Measurements from ENCODE around the gene ZNF787. TPM values are rescaled to one million over a fixed set of nuclear protein-coding genes. Genes with fewer than 3 reads are reported as not detected.
A peak's percentile ranks its signal among the peaks of the same experiment; 100 is the strongest.

Gene ZNF787
- total RNA-seq (19.4 TPM), polyA plus RNA-seq (19.8 TPM)
- long read RNA-seq, donor 1, result 0 reads
- long read RNA-seq, donor 2, transcript ZNF787-203 (3 exons, 1,925 nt), result major isoform, 19 of 22 reads
- long read RNA-seq, donor 2, partial matches to known transcripts, result 0 of 22 reads
- long read RNA-seq, donor 2, other reads (novel, unspliced or antisense), result 0 of 22 reads
- long read RNA-seq, donor 3, transcript ZNF787-203 (3 exons, 1,925 nt), result major isoform, 13 of 14 reads
- long read RNA-seq, donor 3, partial matches to known transcripts, result 0 of 14 reads
- long read RNA-seq, donor 3, other reads (novel, unspliced or antisense), result 0 of 14 reads
- long read RNA-seq, donor 4, transcript ZNF787-203 (3 exons, 1,925 nt), result major isoform, 10 of 10 reads
- long read RNA-seq, donor 4, partial matches to known transcripts, result 0 of 10 reads
- long read RNA-seq, donor 4, other reads (novel, unspliced or antisense), result 0 of 10 reads
- long read RNA-seq, donor 5, transcript ZNF787-203 (3 exons, 1,925 nt), result major isoform, 16 of 16 reads
- long read RNA-seq, donor 5, partial matches to known transcripts, result 0 of 16 reads
- long read RNA-seq, donor 5, other reads (novel, unspliced or antisense), result 0 of 16 reads
- long read RNA-seq, donor 6, transcript ZNF787-203 (3 exons, 1,925 nt), result major isoform, 6 of 9 reads
- long read RNA-seq, donor 6, partial matches to known transcripts, result 0 of 9 reads
- long read RNA-seq, donor 6, other reads (novel, unspliced or antisense), result 0 of 9 reads
- long read RNA-seq, donor 7, transcript ZNF787-203 (3 exons, 1,925 nt), result major isoform, 6 of 6 reads
- long read RNA-seq, donor 7, partial matches to known transcripts, result 0 of 6 reads
- long read RNA-seq, donor 7, other reads (novel, unspliced or antisense), result 0 of 6 reads
- long read RNA-seq, donor 8, transcript ZNF787-203 (3 exons, 1,925 nt), result major isoform, 5 of 5 reads
- long read RNA-seq, donor 8, partial matches to known transcripts, result 0 of 5 reads
- long read RNA-seq, donor 8, other reads (novel, unspliced or antisense), result 0 of 5 reads
- long read RNA-seq, donor 9, partial matches to known transcripts, result 0 of 4 reads
- long read RNA-seq, donor 9, other reads (novel, unspliced or antisense), result 0 of 4 reads
- long read RNA-seq, donor 10, partial matches to known transcripts, result 0 of 5 reads
- long read RNA-seq, donor 10, other reads (novel, unspliced or antisense), result 0 of 5 reads

DNA sequence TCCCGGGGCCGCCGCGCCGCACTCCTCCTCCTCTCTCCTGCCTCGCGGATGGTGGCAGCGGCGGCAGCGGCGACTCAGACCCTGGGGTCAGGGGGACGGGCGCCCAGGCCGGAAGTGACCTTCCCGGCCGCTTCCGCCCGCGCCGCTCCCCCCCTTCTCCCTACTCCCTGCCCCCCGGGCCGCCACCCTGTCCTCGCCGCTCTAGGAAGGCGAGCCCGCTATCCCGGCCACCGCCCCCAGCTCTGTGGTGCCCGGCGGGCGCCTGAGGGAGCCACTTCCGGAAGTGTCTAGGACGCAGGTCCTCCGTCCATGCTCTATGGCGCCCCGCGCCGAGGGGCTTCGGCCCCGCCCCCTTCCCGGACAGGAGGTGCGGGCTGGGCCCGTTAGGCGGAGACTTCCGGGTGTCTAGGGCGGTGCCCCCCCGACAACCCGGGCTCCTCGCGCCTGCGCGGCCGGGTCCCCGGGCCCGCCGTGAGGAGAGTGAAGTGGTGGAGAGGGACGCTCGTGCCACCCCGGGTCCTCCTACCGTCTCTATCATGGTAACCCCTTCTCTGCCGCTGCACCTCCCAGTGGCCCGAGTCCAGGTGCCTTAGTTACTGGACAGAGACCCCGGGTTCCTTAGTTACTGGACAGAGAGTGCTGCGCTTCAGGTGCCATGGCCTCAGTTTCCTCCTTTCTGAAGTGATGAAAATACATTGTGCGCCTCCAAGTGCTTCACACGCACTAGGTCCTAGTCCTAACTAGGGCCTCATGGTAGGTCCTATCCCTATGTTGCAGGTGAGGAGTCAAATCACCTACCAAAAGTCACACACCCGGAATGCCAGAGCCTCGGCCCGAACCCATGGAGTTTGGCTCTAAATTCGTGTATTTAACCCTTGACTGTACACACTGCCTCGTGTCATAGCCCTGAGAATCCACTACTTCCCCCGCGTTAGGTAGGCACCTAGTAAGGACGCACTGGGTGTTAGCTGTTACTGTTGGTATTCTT, at the start of gene ZNF787:
Gene ZNF787, minus strand, starts transcription at position 116 of the 988 bp plus-strand sequence. CDS start 18,078 bp downstream, outside the sequence.
- H3K4me1 ChIP-seq (ENCODE audit: control insufficient read depth in 2 of 2, insufficient read depth in 2 of 2, low read length in 2 of 2), result peaks cover 12 to 62% of the 10 kb centered on the region in 2 donors
- DNase-seq (ENCODE audit: low read depth in 6 of 9, low spot score in 9 of 9), result peak; percentile 83 to 97 (median 92)

DNA sequence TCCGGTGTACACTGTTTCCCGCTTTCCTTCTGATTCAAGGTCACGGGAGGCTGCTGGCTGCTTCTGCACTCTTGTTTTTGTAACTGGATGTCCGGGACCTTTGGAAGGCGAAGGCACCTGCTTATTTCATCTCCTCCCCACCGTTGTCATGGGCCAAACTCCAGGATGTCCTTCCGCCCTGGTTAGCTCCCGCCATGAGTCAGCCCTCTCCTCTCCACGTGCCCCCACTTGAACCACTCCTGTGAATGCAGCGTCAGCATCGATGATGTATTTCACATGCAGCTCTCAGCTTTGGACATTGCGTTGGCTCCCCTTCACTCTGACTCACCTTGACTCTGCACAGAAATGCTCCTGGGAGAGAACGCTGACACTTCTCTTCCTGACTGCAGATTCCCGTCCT, 49.2 kb upstream of the ZNF787 start:
- H3K27me3 ChIP-seq (ENCODE audit: control insufficient read depth in 2 of 2, insufficient read depth in 1 of 2, low read length in 1 of 2), result no peaks in the 10 kb centered on the region
- no peaks in the 10 kb centered on the region for H3K4me1 ChIP-seq (ENCODE audit: control insufficient read depth in 2 of 2, insufficient read depth in 2 of 2, low read length in 2 of 2)
- no peaks in the 10 kb centered on the region for H3K9me3 ChIP-seq (ENCODE audit: control insufficient read depth in 2 of 2, insufficient read depth in 1 of 2, low read length in 1 of 2)
- no peak overlapping the region for H3K4me3 ChIP-seq (ENCODE audit: low read length in 2 of 2)
- DNase-seq (ENCODE audit: low read depth in 6 of 9, low spot score in 9 of 9), result no peak
- no peaks in the 10 kb centered on the region for H3K36me3 ChIP-seq (ENCODE audit: control insufficient read depth in 2 of 2, insufficient read depth in 2 of 2, low read length in 1 of 2)
- H3K27ac ChIP-seq (ENCODE audit: low read depth in 1 of 2, low read length in 1 of 2), result no peak overlapping the region
- 84% methylated on average over 14 of the region's 14 CpGs for WGBS

More for the DNA sequence above, at the start of gene ZNF787:
- H3K36me3 ChIP-seq (ENCODE audit: control insufficient read depth in 2 of 2, insufficient read depth in 2 of 2, low read length in 1 of 2), result peaks cover 0 to 4% of the 10 kb centered on the region in 2 donors
- 10% methylated on average over 74 of the region's 74 CpGs for WGBS
- H3K9me3 ChIP-seq (ENCODE audit: control insufficient read depth in 2 of 2, insufficient read depth in 1 of 2, low read length in 1 of 2), result no peaks in the 10 kb centered on the region
- H3K27me3 ChIP-seq (ENCODE audit: control insufficient read depth in 2 of 2, insufficient read depth in 1 of 2, low read length in 1 of 2), result no peaks in the 10 kb centered on the region
- peak within 1 kb of the TSS; percentile 90 to 91 for H3K27ac ChIP-seq (ENCODE audit: low read depth in 1 of 2, low read length in 1 of 2)
- H3K4me3 ChIP-seq (ENCODE audit: low read length in 2 of 2), result peak within 1 kb of the TSS; percentile 63 to 69

- Histone ChIP-seq H3K27me3 (ENCODE audit: control insufficient read depth in 2 of 2, insufficient read depth in 1 of 2, low read length in 1 of 2) (no peaks in the 10 kb centered on the region), H3K27ac (ENCODE audit: low read depth in 1 of 2, low read length in 1 of 2) (no peak overlapping the region), H3K4me3 (ENCODE audit: low read length in 2 of 2) (no peak overlapping the region), H3K4me1 (ENCODE audit: control insufficient read depth in 2 of 2, insufficient read depth in 2 of 2, low read length in 2 of 2) (peaks cover 3 to 19% of the 10 kb centered on the region in 2 donors), H3K9me3 (ENCODE audit: control insufficient read depth in 2 of 2, insufficient read depth in 1 of 2, low read length in 1 of 2) (no peaks in the 10 kb centered on the region), H3K36me3 (ENCODE audit: control insufficient read depth in 2 of 2, insufficient read depth in 2 of 2, low read length in 1 of 2) (no peaks in the 10 kb centered on the region)
- WGBS, result 60% methylated on average over 7 of the region's 7 CpGs
- peak in 2 of 9 donors; percentile 33 to 54 for DNase-seq (ENCODE audit: low read depth in 6 of 9, low spot score in 9 of 9)
Measured at GRCh38 chr19:56167064-56167578, 46.0 kb upstream of the ZNF787 start.

- Histone ChIP-seq H3K9me3 (ENCODE audit: control insufficient read depth in 2 of 2, insufficient read depth in 1 of 2, low read length in 1 of 2) (no peaks in the 10 kb centered on the region), H3K27ac (ENCODE audit: low read depth in 1 of 2, low read length in 1 of 2) (no peak overlapping the region), H3K4me1 (ENCODE audit: control insufficient read depth in 2 of 2, insufficient read depth in 2 of 2, low read length in 2 of 2) (peaks cover 3 to 25% of the 10 kb centered on the region in 2 donors), H3K27me3 (ENCODE audit: control insufficient read depth in 2 of 2, insufficient read depth in 1 of 2, low read length in 1 of 2) (no peaks in the 10 kb centered on the region), H3K36me3 (ENCODE audit: control insufficient read depth in 2 of 2, insufficient read depth in 2 of 2, low read length in 1 of 2) (peaks cover 15 to 33% of the 10 kb centered on the region in 2 donors), H3K4me3 (ENCODE audit: low read length in 2 of 2) (no peak overlapping the region)
- DNase-seq (ENCODE audit: low read depth in 6 of 9, low spot score in 9 of 9), result no peak
- 91% methylated on average over 13 of the region's 13 CpGs for WGBS
Measured at GRCh38 chr19:56163097-56163496, 42.0 kb upstream of the ZNF787 start.

DNA sequence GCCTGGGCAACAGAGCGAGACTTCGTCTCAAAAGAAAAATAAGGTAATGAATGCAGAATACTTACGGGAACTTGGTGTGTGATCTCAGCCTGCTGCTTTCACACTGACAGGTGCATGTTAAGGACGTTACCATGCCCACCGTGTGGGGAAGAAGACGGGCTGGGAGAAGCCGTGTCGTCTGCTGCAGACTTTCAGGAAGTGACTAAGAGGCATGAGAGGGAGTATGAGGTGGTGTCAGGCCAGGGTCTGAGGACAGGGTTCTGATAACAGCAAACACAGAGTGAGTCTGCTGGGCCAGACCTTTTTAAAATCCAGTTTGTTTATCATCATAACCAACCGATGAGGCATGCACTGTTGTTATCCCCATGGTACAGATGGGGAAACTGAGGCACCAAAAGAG, 41.2 kb upstream of the ZNF787 start:
- 9% methylated on average over 9 of the region's 9 CpGs for WGBS
- no peak overlapping the region for H3K4me3 ChIP-seq (ENCODE audit: low read length in 2 of 2)

GRCh38 chr19:56161534-56161933, 40.4 kb upstream of the ZNF787 start:
- 97% methylated on average over 11 of the region's 11 CpGs for WGBS
- Histone ChIP-seq H3K4me3 (ENCODE audit: low read length in 2 of 2) (no peak overlapping the region), H3K4me1 (ENCODE audit: control insufficient read depth in 2 of 2, insufficient read depth in 2 of 2, low read length in 2 of 2) (peaks cover 3 to 25% of the 10 kb centered on the region in 2 donors), H3K27ac (ENCODE audit: low read depth in 1 of 2, low read length in 1 of 2) (no peak overlapping the region), H3K9me3 (ENCODE audit: control insufficient read depth in 2 of 2, insufficient read depth in 1 of 2, low read length in 1 of 2) (no peaks in the 10 kb centered on the region), H3K36me3 (ENCODE audit: control insufficient read depth in 2 of 2, insufficient read depth in 2 of 2, low read length in 1 of 2) (peaks cover 23 to 48% of the 10 kb centered on the region in 2 donors), H3K27me3 (ENCODE audit: control insufficient read depth in 2 of 2, insufficient read depth in 1 of 2, low read length in 1 of 2) (no peaks in the 10 kb centered on the region)
- DNase-seq (ENCODE audit: low read depth in 6 of 9, low spot score in 9 of 9), result no peak

More for the DNA sequence above, 41.2 kb upstream of the ZNF787 start:
- Histone ChIP-seq H3K27ac (ENCODE audit: low read depth in 1 of 2, low read length in 1 of 2) (peak overlapping the region in 1 of 2 donors; percentile 7), H3K9me3 (ENCODE audit: control insufficient read depth in 2 of 2, insufficient read depth in 1 of 2, low read length in 1 of 2) (no peaks in the 10 kb centered on the region), H3K27me3 (ENCODE audit: control insufficient read depth in 2 of 2, insufficient read depth in 1 of 2, low read length in 1 of 2) (no peaks in the 10 kb centered on the region), H3K4me1 (ENCODE audit: control insufficient read depth in 2 of 2, insufficient read depth in 2 of 2, low read length in 2 of 2) (peaks cover 3 to 25% of the 10 kb centered on the region in 2 donors), H3K36me3 (ENCODE audit: control insufficient read depth in 2 of 2, insufficient read depth in 2 of 2, low read length in 1 of 2) (peaks cover 16 to 41% of the 10 kb centered on the region in 2 donors)
- DNase-seq (ENCODE audit: low read depth in 6 of 9, low spot score in 9 of 9), result peak in 3 of 9 donors; percentile 43 to 68 (median 59)

DNA sequence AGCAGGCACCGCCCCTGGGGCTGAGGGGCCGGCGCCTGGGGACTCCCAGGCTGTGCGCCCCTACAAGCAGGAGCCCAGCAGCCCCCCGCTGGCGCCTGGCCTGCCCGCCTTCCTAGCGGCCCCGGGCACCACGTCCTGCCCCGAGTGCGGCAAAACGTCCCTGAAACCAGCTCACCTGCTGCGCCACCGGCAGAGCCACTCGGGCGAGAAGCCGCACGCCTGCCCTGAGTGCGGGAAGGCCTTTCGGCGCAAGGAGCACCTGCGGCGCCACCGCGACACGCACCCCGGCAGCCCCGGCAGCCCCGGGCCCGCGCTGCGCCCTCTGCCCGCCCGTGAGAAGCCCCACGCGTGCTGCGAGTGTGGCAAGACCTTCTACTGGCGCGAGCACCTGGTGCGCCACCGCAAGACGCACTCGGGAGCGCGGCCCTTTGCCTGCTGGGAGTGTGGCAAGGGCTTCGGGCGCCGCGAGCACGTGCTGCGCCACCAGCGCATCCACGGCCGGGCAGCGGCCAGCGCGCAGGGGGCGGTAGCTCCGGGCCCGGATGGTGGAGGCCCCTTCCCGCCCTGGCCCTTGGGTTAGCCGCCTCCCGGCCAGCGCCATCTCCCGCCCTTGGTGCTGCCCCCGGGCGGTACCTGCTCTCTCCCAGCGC, 38.7 kb upstream of the ZNF787 start:
- DNase-seq (ENCODE audit: low read depth in 6 of 9, low spot score in 9 of 9), result no peak
- Histone ChIP-seq H3K9me3 (ENCODE audit: control insufficient read depth in 2 of 2, insufficient read depth in 1 of 2, low read length in 1 of 2) (no peaks in the 10 kb centered on the region), H3K27me3 (ENCODE audit: control insufficient read depth in 2 of 2, insufficient read depth in 1 of 2, low read length in 1 of 2) (no peaks in the 10 kb centered on the region), H3K4me1 (ENCODE audit: control insufficient read depth in 2 of 2, insufficient read depth in 2 of 2, low read length in 2 of 2) (peaks cover 3 to 25% of the 10 kb centered on the region in 2 donors), H3K27ac (ENCODE audit: low read depth in 1 of 2, low read length in 1 of 2) (no peak overlapping the region), H3K4me3 (ENCODE audit: low read length in 2 of 2) (no peak overlapping the region), H3K36me3 (ENCODE audit: control insufficient read depth in 2 of 2, insufficient read depth in 2 of 2, low read length in 1 of 2) (peaks cover 40 to 66% of the 10 kb centered on the region in 2 donors)
- 99% methylated on average over 69 of the region's 69 CpGs for WGBS

Measured in thymus (tissue), 14 donors.